Muscle layer of duodenum (tissue), 2 donors: ENCODE results near the gene PICK1.
"Not testable (repeated sequence)": the region's sequence is repeated elsewhere in the genome, so short reads cannot be mapped to it uniquely, and the experiment has no call there.

Experiments
- H3K27ac ChIP-seq: one replicate; pipeline ENCODE4 v1.7.0; 2013; ENCODE audit warnings: mild to moderate bottlenecking, low read length
- H3K27me3 ChIP-seq: one replicate; pipeline ENCODE4 v1.7.0; 2013; ENCODE audit warnings: low read depth, mild to moderate bottlenecking, control low read depth, low read length
- H3K36me3 ChIP-seq, 2 donors: one replicate each; pipeline ENCODE4 v1.7.0; 2013; ENCODE audit warnings: low read length in 2 of 2, control low read depth in 1 of 2, mild to moderate bottlenecking in 1 of 2; ENCODE audit not compliant: insufficient read depth in 2 of 2, control insufficient read depth in 1 of 2
- H3K4me1 ChIP-seq, 2 donors: one replicate each; pipeline ENCODE4 v1.7.0; 2013; ENCODE audit warnings: low read length in 2 of 2, mild to moderate bottlenecking in 2 of 2, control low read depth in 1 of 2, moderate library complexity in 1 of 2; ENCODE audit not compliant: insufficient read depth in 2 of 2, control insufficient read depth in 1 of 2
- H3K4me3 ChIP-seq, 2 donors: one replicate each; pipeline ENCODE4 v1.7.0; 2013; ENCODE audit warnings: low read length in 2 of 2, low read depth in 1 of 2, mild to moderate bottlenecking in 1 of 2
- H3K9me3 ChIP-seq, 2 donors: one replicate each; pipeline ENCODE4 v1.7.0; 2013; ENCODE audit warnings: low read length in 2 of 2, control low read depth in 1 of 2, mild to moderate bottlenecking in 1 of 2; ENCODE audit not compliant: control insufficient read depth in 1 of 2
- donor health status: healthy.

PICK1 gene

GRCh38 chr22:38118182-38118581 lies 61.0 kb downstream of the PICK1 start:
- no peaks in the 10 kb centered on the region for H3K27me3 ChIP-seq
- peaks cover 0 to 5% of the 10 kb centered on the region in 2 donors for H3K36me3 ChIP-seq
- no peak overlapping the region for H3K27ac ChIP-seq
- no peaks in the 10 kb centered on the region for H3K9me3 ChIP-seq
- no peak overlapping the region for H3K4me3 ChIP-seq
- H3K4me1 ChIP-seq: peaks cover 0 to 5% of the 10 kb centered on the region in 2 donors

- not testable (repeated sequence) for H3K9me3 ChIP-seq, H3K4me1 ChIP-seq, H3K36me3 ChIP-seq, H3K4me3 ChIP-seq, H3K27ac ChIP-seq, H3K27me3 ChIP-seq
Observed at GRCh38 chr22:38118747-38119146, 61.5 kb downstream of the PICK1 start.

DNA sequence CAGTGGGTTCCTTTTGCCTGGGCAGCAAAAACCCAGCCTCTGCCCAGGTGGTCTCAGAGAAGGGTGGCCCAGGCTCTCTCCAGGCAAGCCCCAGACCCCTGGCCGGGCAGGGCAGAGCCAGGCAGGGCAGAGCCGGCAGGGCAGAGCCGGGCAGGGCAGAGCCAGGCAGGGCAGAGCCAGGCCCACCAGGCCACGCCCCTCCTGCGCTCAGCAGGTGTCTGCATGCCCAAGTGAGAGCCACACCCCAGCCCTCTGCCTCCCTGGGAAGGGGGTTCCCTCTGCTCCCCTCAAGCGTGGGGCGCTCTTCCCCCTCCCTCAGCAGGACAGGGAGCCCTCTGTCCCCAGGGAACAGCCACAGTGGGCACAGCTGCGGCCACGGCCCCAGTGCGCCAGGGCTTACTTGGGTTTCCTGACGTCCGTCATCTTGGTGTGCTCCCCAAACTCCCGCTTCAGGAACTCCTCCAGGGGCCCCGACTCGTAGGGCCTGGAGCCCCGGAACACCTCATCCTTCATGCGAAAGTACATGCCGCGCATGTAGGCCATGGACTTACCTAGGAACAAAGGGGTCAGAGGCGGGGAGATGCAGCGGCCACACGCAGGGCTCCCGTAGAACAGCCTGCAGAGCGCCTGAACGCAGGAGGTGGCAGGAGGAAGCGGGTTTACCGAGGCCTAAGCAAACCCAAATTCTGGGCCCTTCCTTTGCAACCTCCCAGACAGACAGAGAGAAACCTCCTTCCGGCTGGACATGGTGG lies 63.3 kb downstream of the PICK1 start:
- H3K9me3 ChIP-seq: no peaks in the 10 kb centered on the region
- no peak overlapping the region for H3K27ac ChIP-seq
- no peaks in the 10 kb centered on the region for H3K27me3 ChIP-seq
- no peaks in the 10 kb centered on the region for H3K4me1 ChIP-seq
- H3K36me3 ChIP-seq: peaks cover 0 to 10% of the 10 kb centered on the region in 2 donors
- no peak overlapping the region for H3K4me3 ChIP-seq

DNA sequence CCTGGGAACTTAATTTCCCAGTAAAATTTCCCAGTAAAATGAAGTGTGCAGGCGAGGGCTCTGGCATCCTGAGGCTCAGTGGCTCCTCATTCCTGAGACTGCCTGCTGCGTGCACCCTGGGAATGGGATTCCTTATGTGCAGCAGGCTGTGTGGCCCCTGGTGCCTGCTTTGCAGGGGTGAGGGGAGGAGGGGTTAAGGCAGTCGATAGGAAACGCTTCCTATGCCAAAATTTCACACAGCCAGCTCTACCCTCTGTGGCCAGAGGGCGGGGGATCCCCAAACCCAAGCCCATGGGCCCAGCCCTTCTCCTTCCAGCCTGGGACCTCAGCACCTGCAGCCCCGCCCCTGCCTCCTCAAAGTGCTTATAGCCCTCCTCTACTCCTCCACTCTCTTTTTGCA lies 65.4 kb downstream of the PICK1 start:
- Histone ChIP-seq H3K27me3 (no peaks in the 10 kb centered on the region), H3K4me1 (no peaks in the 10 kb centered on the region), H3K27ac (no peak overlapping the region), H3K36me3 (peaks cover 0 to 17% of the 10 kb centered on the region in 2 donors), H3K4me3 (no peak overlapping the region), H3K9me3 (no peaks in the 10 kb centered on the region)

- no peak overlapping the region for H3K4me3 ChIP-seq
- no peaks in the 10 kb centered on the region for H3K27me3 ChIP-seq
- peaks cover 0 to 31% of the 10 kb centered on the region in 2 donors for H3K36me3 ChIP-seq
- no peaks in the 10 kb centered on the region for H3K4me1 ChIP-seq
- no peaks in the 10 kb centered on the region for H3K9me3 ChIP-seq
- H3K27ac ChIP-seq: no peak overlapping the region
Observed at GRCh38 chr22:38124236-38124974, 67.2 kb downstream of the PICK1 start.

DNA sequence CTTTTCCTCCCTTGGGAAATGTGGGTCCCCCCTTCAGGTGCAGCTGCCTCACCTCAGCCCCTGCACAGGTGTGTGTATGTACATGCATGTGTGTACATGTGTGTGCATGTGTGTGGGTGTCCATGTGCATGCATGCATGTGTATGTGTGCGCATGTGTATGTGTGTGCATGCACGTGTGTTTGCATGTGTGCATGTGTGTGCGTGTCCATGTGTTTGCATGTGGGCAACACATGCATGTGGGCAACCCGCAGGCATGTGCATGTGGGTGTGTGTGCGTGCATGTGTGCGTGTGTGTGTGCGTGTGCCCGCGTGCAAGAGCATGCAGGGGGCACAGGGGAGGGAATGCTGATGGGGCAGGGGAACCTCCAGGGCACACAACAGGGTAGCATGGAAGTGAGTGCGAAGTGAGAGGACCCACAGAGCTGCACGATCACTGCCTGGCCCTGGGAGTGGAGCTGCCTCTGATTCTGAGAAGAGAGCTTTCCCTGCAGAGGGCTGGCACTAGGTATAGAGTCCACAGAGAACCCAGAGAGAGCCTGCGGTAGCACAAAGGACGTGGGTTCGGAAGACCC lies 67.9 kb downstream of the PICK1 start:
- peaks cover 0 to 37% of the 10 kb centered on the region in 2 donors for H3K36me3 ChIP-seq
- no peaks in the 10 kb centered on the region for H3K9me3 ChIP-seq
- H3K27ac ChIP-seq: no peak overlapping the region
- H3K4me1 ChIP-seq: no peaks in the 10 kb centered on the region
- H3K4me3 ChIP-seq: no peak overlapping the region
- H3K27me3 ChIP-seq: no peaks in the 10 kb centered on the region
